ENCODE measurements around the gene MAP2K3.

- TF ChIP-seq EP300 (IDR thresholded peaks at IDR 0.05) (no peak), CTCF (IDR thresholded peaks at IDR 0.05) (no peak), POLR2A (IDR thresholded peaks at IDR 0.05; ENCODE audit: low read depth) (no peak)
These were observed 67.0 kb downstream of the MAP2K3 start for GRCh38 chr17:21351366-21352065.

Measured in esophagus muscularis mucosa (tissue), 4 donors.